ENCODE data around the gene CTNNBL1.

Gene CTNNBL1

DNA sequence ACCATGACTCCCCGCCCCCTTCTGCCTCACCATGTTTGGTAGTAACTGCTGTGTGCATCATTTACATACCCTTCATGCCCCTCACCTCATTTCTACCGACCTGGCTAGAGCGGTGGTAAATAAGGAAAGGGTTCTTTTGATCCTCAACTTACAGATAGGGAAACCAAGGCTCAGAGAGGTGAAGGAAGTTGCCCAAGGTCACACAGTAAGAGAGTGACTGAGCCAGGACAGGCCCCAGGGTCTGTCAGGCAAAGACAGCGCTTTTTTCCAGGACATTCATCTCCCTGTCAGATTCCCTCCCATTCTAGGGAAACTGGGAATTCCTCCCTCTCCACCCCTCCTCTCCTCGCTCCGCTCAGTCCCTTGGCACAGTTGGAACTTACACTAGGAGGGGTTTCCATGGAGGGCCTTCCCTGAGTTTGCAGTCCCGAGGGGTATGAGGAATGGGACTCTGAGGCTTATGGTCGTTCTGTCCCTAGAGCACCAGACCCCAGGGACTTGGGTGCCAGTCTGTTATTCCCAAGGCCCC is 211.1 kb downstream of the CTNNBL1 start:
- DNase-seq, result no peak

DNA sequence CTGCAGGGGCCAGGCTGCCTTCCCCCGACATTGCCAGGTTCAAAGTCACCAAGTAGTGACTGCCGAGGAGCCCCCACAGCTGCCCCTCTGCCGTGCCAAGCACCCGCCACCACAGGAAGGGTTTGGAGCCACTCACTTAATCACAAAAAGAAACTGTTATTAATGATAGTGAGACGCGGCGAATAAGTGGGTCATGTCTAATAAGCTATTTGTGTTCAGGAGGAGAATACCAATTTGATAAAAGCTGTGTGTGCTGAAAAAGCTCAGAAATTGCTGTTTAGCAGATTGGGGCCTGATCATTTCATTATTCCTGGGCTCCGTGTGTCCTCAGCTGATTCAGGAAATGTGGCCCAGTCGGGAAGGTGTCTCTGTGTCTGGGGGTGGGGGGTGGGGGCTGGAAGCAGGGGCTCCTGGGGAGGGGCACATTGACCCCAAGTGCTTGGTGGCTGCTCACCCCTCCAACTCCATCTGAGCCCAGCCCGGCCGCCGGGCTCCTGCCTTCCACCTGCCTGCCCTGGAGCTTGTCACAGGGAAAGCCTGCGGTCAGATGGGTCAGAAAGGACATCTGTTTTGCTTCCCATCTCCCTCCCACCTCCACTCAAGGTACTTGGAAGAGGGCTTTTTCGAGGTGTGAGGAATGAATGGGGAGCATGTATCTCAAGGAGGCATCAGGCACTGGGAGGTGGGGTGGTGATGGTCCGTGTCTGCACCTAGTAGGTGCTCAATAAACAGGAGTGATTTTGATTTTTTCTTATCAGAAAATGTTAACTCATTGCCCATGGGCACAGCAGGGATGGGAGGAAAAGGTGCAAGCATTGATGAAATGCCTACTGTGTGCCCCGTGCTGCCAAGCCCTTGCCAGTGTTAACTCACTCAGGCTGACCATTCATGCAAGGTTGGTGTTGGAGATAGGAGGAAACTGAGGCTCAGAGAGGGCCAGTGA is 212.1 kb downstream of the CTNNBL1 start:
- no peak for DNase-seq

DNA sequence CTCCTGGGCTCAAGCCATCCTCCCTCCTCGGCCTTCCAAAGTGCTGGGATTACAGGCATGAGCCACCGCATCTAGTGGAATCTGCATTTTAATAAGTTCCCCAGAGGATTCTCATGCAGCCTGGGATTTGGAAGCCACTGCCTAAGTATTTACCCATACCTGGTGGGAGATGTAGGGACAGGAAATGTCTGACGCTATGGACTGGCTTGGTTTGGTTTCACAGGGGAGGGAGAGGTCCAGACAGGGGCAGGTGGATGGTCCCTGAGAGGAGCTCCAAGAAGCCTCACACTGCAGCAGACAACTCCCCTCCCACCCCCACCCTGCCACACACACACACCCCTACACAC is 213.5 kb downstream of the CTNNBL1 start:
- no peak for DNase-seq

DNA sequence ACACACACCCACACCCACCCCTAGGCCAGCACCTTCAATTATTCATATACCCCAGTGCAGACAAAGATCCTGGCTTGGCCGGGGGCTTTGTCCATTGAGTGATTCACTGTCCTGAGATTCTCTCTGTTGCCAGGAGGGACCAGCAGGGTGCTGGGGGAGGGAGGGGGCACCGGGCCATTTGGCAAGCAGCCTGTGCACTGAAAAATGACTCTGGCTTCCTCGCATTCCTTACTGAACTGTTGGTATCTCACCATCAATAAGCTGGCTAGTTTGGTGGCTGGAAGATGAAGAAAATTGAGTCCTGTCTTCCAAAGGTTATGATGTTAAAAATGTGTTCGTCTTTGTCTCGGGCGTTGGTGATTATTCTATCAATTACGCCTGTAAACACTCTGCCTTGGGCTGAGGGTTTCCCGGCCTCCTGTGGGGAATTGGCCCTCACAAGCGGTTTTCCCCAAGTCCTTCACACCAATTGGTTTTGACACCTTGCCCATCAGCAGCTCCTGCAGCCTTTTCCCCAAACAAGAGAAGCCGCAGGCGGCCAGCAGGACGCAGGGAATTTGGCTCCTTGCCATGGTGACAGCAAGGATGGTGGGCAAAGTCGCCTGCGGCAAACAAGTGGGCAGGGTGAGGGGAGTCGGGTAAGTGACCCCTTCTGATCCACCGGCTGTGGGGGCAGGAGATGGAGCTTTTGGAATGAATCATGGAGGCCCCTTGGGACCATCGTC is 214.0 kb downstream of the CTNNBL1 start:
- peak; percentile 64 for DNase-seq

DNA sequence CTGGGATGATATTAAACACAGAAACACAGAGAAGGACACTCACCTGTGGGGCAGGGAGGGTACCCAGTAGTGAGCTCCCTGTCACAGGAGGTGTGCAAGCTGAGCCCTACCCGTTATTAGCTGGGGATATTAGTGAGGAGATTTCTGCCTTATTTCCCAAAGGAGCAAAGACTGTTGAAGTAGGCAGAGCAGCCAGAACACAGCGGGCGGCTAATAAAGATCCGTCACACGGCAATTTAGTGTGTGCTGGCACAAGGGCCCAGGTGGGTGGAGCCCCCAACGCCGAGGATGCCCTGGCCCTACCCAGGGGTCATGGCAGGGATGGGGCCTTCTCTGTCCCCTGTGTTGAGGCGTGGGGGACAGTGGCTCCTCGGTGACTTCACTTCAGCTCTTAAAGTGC is 217.4 kb downstream of the CTNNBL1 start:
- no peak for DNase-seq

DNA sequence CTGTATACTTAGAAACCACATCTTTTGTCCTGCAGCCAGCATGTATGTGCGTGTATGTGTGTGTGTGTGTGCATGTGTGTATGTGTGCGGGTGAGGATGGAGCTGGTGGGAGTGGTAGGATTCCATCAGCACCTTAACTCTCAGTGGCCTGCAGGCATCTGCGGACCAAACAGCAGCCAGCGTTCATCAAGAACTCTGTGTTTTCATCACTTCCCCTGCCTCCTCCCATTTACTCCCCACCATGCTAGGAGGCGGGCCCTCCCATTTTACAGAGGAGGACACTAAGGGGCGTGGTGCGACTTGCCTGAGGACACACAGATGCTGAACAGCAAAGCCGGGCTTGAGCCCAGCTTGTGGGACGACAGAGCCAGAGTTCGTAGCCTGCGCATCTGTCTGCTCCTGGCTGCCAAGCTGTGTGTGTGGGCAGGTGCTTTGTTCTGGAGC is 218.0 kb downstream of the CTNNBL1 start:
- peak; percentile 6 for DNase-seq

DNA sequence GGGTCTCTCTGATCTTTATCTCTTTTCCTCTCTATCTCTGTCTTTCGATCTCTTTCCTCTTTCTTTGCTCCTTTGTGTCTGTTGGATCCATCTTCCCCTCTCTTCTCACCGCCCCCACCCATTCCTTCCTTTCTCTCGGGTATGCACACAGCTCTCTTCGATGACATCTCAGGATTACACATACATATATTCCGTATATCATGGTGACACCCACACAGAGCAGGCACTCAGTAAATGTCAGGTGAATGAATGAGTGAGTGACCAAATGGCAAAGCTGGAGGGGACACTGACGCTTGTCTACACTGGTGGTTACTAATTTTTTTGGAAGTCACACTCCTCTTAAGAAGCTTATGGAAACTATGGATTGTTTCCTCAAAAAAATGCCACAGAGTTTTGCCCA is 219.0 kb downstream of the CTNNBL1 start:
- no peak for DNase-seq

DNA sequence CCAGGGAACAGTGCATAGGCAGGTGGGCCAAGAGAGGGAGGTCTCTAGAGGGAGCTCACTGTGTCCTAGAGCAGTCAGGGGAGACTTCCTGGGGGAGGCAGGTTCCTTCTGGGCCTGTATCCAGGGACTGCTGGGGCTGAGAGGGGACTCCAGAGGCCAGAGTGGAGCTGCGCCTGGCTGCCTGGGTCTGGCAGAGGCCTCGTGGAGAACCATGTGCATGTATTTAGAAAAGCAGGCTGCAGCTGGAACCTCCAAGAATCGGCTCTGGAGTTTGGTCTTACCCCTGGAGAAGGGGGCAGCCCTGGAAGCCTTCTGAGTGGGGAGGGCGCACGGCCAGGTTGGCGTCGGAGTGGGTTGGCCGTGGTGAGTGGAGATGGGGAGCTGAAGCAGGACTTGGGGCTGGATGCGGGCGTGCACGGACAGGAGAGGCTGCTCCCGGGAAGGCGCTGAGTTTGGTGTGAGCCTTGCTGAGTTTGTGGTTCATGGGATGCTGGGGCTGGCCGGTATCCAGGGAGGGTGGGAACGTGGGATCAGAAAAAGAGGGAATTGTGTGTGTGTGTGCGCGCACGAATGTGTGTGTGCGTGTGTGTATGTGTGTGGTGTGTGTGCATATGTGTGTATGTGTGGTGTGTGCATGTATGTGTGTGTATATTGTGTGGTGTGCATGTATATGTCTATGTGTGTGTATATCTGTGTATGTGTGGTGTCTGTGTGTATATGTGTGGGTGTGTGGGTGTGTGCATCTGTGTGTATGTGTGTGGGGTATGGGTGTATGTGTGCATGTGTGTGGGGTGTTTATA is 219.9 kb downstream of the CTNNBL1 start:
- DNase-seq, result no peak

DNA sequence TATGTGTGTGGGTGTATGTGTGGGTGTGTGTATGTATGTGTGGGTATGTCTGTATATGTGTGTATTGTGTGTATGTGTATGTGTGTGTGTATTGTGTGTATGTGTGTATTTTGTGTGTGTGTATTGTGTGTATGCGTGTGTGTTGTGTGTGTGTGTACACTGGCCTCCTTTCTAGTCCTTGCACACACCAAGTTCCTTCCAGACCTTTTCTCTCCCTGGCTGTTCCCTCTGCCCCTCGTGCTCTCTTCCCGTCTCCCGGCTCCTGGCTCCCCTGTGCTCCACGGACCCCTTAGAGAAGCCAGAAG is 220.5 kb downstream of the CTNNBL1 start:
- no peak for DNase-seq

DNA sequence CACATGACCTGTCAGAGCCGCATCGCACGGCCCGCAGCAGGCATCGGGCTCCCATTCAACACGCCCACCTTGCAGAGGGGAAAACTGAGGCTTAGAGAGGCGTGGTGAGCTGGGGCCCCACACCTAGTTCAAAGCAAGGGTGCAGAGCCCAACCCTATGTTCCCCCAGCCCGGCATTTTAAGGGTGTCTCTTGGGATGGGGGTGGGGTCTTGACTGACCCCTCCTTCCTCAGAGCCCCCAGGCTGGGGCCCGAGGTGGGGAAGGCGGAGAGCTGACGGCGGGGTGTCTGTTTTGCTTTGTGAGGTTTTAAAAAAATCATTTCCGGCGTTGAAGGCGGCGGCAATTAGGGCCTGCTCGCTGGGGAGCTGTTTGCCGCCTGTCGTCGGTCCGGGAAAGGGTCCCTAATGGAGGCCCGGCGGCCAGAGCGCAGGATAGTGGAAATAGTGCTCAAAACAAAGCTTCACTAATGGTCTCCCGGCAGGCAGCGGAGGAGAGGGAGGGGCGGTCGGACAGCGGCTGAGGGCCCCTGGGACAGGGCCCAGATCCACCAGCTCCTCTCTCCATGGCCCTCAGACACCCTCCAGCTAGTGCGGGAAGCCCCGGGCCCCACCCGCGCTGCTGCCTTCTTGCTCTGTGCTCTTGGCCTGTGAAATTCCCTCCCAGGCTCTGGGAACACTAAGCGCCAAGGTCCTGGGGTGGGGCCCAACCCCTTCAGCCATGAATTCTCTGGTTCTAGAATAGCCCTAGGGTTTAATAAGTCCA is 221.0 kb downstream of the CTNNBL1 start:
- no peak for DNase-seq

DNA sequence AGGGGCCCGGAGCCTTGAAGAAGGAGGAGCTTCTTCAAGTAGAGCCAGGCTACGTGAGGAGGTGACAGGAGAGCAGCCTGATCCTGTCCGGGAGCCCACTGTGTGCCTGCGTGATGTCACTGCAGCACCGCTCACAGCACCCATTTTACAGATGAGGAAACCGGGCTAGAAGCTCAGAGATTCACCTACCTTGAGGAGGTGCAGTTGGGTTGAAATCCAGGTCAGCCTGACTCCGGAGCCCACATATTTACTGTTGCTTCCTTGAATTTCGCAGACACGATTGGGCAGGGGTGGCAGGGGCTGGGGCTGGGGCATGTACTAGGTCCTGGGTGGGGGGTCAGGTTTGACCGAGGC is 221.6 kb downstream of the CTNNBL1 start:
- no peak for DNase-seq

DNA sequence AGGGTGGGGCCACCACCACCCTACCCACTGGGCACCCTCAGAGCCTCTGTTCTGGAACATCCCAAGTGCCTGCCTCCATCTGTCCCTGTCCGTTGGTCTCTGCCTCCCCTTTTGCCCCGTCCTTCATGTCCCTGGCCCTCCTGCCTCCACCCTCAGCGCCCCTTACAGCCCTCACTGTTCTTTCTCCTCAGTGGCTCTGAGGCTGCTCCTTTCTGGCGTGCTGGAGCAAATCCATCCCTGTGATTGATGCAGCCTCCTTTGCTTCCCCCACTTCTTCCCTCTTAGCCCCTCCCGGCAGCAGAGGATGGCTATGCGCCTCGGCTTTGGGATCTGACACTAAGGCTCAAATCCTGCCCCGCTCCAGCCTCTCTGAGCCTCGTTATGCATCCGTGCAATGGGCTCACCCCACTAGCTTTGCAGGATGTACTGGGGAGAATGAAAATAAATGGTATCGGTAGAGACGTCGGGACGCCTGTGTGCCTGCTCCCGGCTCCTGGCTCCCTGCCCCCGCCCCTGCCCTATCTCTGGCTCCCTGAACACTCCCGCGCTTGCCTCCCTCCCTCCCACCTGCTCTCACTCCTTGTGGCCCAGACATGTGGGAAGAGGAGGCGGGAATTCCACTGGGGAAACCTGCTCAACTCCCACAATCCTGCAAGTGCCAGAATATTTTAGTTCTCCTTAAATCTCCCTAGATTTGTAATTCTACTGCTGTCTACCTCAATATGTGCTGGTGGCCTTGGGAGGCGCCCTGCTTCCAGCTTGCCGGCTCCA is 222.2 kb downstream of the CTNNBL1 start:
- no peak for DNase-seq

DNA sequence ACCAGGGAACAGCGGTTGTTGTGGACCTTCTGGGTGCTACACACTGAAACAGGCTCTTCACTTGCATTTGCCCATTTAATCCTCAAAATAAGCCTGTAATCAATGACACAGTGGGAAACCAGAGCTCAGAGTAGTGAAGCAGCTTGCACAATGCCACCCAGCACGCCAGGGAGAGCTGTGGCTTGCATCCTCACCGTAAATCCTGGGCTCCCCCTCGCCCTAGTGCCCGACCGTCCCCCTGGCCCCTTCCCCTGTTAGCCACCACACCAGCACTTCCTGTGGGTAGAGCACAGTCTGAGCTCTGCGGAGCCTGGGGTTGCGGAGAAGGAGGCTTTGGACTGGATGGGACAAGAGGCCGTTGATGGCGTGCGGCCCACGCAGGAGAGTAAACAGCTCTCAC is 223.6 kb downstream of the CTNNBL1 start:
- DNase-seq, result no peak

DNA sequence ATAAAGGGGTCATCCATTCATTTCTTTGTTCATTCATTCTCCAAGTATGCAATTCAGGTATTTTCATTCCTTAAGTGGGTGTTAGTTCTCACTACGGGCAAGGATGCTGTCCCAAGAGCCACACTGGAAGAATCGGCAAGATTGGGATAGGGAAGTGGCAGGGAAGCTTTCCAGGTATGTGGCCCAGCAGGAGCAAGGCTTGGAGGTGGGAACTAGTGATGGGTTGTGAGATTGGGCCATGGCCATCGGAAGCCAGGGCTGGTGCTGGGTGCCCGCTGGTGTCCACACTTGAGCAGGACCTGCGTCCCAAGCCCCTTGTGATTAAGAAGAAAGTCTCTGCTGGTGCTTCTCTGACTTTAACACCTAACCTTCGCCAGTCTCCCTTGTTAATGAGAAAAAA is 224.2 kb downstream of the CTNNBL1 start:
- no peak for DNase-seq

DNA sequence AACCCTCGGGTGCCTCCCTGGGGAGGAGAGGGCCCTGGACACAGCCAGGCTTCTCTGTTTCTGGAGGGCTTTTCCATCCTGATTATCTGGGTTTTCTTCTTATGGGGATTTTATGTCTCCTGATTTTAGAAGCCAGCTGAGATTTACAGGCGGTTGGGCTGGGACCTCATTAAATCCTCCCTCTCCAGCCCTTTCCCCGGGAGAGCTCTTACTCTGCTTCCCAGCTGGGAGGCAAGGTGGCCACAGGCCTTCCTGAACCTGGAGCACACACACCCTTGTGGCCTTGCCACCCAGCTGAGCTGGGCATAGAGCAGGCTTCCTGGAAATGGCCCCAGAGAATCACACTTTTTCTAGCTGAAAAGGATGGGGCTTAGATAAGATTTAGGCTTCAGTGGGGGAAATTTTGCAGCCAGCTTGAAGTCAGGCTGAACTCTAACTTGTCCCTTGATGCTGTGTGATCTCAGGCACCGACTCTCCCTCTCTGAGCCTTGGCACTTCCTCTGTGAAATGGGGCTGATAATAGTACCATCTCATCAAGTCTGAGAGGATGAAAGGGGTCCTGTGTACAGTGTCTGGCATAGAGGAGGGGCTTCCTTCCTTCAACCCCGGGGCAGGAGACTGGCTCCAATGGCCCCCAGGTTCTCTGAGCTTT is 225.7 kb downstream of the CTNNBL1 start:
- no peak for DNase-seq

DNA sequence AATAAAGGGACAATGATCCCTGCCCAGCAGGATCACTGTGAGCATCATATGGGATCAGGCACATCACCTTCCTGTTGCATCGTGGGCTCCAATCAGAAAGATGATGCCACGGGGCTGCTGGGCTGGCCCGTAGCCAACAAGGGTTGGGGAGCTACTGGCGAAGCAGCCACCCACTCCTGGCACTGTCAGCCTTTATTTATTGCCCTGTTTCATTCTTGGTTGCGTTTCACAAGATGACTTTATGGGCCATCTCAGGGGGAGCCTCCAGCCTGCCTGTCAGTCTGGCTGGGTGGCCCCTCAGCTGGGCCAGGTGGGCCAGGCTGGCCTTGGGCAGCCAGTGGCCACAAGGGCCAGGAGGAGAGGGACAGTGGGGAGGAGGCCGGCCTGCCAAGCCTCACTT is 226.4 kb downstream of the CTNNBL1 start:
- no peak for DNase-seq

DNA sequence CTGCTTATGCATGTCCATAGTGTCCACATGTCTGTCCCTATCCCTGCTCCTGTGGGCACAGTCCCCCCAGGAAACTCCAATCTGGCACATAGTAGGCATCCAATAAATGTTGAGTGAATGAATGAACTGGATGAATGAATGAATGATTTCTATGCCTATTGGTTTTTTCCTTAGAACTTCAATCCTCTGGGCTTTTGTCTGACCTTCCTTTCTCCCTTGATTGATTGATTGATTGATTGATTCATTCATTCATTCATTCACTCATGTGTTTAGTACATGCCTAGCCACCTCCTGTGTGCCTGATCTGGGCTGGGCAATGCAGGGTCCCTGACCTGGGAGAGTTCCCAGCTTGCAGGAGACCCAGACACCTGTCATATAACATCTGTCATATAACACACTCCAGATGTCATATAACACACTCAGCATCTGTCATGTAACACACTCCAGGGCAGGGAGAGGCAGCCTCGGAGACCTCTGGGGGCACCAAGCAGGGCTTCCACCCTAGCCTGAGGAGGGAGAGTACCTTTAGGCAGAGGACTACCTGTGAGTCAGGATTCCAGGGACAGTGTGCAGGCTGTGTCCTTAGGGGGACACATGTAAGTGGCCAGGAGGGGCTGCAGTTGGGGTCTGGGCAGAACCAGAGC is 227.0 kb downstream of the CTNNBL1 start:
- no peak for DNase-seq

DNA sequence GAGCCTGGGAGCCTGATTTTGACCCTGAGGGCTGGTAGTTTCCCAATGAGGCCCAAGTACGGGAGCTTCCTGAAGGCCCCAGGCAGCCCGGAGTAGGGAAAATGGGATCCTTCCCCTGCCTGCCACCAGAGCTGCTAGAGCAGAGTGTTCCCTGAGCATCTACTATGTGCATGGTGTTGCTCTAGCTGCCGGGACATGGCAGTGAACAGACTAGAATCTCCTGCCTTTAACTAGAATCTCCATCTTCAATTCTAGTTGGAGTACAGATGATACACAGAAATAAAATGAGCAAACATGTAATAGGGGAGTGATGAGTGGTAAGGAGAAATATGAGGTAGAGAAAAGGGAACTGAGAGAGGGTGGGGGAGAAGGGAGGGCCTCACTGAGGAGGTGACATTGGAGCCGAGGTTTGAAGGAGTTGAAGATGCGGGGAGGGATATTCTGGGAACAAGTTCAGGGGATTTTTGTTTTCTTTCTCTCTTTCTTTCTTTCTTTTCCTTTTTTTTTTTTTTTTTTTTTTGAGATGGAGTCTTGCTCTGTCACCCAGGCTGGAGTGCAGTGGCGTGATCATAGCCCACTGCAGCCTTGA is 227.6 kb downstream of the CTNNBL1 start:
- no peak for DNase-seq

All from DMS79 treated with DMSO at 0.1 percent for 48 hours (cell line).